HG03045 (cell line): ENCODE data around the gene UBALD1.
"Not testable (repeated sequence)": the region's sequence is repeated elsewhere in the genome, so short reads cannot be mapped to it uniquely, and the experiment has no call there.

Experiments used
- ATAC-seq: cut with Tn5 transposase; IDR thresholded peaks from one replicate; pipeline ENCODE4 v1.9.1; 2021; ENCODE audit warnings: mild to moderate bottlenecking, moderate library complexity; ENCODE audit not compliant: unreplicated experiment

The UBALD1 gene

GRCh38 chr16:4614571-4615383 lies at the start of gene UBALD1:
Gene UBALD1 (minus strand): TSS chr16:4614888. CDS start chr16:4614797, 91 bp downstream.
- ATAC-seq, result peak; percentile 57

GRCh38 chr16:4663777-4664465 lies 49.2 kb upstream of the UBALD1 start:
- no peak for ATAC-seq

GRCh38 chr16:4663465-4663776 lies 48.7 kb upstream of the UBALD1 start:
- ATAC-seq, result no peak

- ATAC-seq, result no peak
These were observed 47.0 kb upstream of the UBALD1 start for GRCh38 chr16:4661661-4662060.

DNA sequence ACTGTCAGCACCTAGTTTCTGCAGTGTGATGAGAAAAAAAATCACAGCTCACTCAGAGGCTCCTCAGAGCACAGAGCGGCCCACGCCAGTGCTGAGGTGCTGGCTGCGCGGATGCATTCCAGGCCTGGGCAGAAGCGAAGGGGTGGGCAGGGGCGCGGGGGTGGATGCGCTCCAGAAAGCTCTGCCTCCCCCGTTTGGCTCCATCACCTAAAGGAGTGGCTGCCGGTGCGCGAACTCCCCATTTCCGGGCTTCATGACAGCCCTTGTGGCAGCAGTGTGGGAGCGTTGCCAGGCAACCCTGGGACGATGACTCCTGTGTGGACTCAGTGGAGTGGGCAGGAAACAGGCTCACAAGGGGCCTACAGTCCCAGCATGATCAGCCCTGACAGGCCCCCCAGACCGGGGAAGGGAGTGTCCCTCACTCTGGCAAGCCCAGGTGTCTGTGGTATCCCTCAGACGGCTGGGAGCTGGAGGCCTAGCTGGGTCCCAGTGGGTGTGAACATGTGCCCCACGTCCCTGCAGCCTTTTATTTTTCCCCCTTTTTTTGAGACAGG lies 45.8 kb upstream of the UBALD1 start:
- ATAC-seq, result no peak

DNA sequence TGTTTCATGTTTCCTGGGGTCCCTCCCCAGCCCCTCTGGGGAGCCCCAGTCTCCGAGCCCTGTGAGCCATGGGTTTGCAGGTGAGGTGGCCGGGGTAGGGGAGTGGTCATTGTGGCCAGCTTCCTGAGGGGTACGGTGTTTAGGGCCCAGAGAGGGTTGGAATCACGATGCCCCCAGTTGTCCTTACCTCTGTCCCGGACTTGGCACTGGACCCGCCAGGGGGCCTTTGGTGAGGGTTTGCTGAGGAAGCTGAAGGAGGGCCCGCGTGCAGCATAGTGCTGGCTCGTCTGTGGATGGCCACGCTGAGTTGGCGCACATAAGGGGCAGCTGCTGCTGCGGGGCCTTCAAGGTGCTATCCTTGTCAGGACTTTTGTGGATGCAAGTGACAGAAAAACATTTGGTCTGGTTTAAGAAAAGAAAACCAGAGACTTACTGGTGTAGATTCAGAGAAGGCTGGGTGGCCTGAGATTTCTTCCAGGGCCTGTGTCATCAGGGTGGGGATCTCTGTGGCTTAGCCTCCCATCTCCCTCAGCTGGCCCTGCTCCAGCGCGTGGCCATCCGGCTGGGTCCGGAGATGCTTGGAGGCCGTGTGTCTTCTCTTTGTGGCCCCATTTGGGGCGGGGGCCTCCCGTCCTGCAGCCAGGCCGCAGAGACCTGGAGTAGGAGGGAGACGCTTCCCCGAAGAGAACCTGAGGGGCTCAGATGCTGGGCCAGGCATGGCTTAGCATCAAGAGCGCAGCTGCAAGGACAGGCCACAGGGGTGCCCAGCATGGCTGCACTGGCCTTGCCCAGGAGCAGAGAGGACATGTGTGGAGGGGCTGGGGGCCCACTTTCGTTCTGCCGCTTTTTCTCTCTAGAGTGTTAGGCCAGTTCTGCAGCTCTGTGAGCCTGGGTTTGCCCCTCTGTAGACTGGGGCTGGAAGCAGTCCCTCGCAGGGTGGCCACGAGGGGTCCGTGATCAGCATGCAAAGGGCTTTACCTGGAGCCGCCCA lies 45.0 kb upstream of the UBALD1 start:
- no peak for ATAC-seq

DNA sequence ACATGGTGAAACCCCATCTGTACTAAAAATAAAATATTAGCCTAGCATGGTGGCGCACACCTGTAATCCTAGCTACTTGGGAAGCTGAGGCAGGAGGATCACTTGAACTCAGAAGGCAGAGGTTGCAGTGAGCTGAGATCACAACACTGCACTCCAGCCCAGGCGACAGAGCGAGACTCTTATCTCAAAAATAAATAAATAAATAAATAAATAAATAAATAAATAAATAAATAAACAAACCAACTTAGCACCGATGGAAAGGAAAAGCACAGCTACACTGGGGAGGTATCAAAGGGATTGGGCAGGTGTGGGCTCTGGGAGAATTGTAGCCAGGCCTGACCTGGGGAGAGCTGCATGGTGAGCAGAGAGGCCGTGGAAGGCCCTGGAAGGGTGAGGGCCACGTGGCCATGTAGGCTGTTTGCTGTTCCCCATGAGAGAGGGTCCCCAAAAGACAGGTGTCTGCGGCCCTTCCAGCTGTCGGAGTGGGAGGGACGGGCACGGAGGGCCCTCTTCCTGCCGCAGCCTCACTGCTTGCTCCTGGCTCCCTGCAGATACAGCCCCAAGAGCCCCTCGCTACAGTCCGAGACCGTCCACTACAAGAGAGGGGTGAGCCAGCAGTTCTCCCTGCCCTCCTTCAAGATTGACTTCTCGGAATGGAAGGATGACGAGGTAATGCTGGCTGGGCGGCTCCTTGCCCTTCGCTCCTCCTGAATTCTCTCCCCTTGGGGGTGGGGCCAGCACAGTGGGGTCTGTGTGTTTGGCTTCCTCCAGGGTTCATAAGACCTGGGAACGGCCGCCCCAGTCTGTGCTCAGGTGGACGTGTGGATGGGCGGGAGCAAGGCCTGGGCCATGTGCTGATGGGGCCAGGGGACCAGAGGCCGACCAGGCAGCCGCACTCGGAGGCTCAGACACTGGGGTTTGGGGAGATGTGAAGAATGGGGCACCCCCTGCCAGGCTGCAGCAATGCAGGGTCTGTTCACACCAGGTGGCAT lies 42.3 kb upstream of the UBALD1 start:
- ATAC-seq, result no peak

DNA sequence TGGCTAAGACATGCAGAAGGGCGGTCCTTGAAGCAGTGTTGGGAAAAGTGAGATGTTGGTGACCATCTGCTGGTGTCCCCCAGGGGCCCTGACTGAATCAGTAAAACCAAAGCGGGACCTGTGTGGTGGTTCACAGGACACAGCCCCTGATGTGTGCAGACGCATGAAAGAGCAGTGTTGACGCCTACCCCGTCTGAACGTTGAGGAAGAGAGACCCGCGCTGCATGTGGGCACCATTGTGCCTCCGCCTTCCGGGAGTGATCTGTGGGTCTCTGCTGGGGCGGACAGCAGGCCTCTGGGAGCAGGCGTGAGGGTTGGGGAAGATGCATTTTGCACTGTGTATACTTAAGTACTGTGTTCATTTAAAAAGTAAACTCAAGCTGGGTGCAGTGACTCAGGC lies 41.5 kb upstream of the UBALD1 start:
- ATAC-seq, result no peak

DNA sequence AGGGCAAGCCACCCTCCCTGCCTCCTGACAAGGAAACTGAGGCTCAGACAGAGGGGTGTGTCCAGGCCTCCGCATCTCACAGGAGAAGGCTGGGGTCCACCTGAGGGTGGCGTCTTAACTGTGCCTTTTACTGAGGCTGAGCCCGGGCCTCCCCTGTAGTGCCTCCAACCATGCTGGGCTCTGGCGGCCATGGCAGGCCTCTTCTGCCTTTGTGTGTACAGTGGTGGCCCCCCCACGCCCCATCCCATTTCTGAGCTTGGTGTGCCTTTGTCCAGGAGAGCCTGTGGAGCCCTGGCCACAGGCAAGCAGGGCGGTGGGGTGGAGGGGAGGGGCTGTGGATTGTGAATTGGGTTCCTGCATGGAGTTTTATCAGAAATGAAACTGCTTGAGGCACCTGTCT lies 41.1 kb upstream of the UBALD1 start:
- no peak for ATAC-seq

GRCh38 chr16:4654964-4655590 lies 40.4 kb upstream of the UBALD1 start:
- no peak for ATAC-seq

DNA sequence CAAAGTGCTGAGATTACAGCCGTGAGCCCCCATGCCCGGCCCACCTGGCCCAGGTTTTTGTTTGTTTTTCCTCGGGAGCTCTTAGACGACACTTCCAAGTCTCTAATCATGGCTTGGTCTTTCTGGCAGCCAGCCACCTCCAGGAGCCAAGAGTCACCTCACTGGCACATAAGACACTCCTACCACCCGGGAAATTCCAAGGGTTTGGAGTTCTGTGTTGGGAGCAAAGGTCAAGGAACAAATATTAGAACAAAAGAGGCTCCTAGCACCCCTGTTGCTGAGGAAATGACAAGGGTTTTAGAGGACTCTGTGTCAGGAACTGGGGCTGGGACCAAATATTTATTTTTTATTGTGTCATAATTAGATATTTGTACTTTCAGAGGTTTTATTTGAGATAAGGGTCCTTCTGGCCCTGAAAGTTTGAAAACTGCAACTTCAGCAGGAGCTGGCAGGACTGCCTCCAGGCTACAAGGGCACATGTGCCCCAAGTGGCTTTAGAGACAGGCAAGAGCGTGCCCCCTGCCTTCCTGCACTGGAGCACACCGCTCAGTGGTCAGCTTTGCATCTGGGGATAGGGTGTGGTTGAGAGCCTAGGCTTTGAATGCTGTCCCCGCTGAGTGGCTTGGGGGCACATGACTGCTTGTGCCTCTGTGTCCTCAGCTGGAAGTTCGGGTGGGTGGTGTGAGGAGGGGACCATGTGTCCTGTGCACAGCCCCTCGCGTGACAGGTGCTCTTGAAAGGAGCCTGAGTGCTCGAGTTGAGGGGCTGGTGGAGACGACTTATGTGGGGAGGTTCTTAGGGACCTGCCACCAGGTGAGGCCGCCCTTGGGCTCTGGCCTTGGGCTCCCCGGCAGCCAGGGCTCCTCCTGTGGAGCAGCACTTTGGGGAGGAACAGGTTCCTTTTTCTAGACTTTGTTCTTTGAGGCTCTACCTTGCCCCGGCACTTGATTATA lies 39.6 kb upstream of the UBALD1 start:
- ATAC-seq, result no peak

DNA sequence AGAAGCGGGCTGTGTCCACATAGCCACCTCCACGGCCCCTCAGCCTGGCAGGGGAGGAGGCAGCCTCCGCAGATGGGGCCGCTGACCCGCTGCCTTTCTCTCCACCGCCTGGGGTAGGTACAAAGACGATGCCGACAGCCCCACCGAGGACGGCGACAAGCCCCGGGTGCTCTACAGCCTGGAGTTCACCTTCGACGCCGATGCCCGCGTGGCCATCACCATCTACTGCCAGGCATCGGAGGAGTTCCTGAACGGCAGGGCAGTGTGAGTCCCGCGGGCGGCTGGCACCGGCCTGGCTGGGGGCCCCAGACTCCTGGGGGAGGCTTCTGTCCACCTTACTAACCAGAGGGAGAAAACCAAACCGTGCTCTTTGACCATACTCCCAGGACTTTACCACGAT lies 37.9 kb upstream of the UBALD1 start:
- ATAC-seq, result no peak

DNA sequence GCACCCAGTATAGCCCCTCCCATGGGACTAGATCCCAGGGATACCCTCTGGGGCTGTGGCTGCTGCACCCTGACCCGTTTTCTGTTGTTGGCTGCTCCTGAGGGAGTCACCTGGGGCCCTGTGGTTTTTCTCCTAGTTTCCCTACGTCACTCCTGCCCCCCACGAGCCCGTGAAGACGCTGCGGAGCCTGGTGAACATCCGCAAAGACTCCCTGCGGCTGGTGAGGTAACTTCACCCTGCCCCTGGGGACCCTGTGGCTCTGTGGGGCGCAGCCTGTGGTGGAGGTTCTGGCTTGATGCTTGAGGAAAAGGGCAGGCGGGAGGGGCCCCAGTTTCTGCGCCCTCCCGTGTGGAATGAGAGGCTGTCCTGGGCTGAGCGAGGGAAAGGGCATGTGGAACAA lies 37.1 kb upstream of the UBALD1 start:
- ATAC-seq, result no peak

- not testable (repeated sequence) for ATAC-seq
These were observed 35.9 kb upstream of the UBALD1 start for GRCh38 chr16:4650443-4651074.

DNA sequence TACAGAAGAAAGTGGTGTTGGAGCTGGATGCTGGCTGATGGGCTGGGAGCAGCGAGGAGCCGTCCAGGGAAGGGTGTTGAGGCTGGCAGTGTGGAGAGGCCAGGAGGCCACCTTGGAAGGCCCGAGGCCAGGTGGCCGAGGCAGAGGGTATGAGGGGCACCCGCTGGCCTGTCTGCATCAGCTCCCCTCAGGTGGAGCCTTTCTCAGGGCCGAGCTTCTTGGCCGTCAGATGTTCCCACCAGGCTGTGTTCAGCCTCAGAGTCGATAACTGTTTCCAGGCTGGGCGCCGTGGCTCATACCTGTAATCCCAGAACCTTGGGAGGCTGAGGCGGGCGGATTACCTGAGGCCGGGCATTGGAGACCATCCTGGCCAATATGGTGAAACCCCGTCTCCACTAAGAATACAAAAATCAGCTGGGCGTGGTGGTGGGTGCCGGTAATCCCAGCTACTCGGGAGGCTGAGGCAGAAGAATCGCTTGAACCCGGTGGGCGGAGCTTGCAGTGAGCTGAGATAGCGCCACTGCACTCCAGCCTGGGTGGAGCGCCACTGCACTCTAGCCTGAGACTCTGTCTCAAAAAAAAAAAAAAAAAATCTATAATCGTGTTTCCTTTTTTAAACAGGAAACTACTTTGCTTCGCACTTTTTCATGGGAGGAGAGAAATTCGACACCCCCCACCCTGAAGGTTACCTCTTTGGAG lies 35.2 kb upstream of the UBALD1 start:
- no peak for ATAC-seq

DNA sequence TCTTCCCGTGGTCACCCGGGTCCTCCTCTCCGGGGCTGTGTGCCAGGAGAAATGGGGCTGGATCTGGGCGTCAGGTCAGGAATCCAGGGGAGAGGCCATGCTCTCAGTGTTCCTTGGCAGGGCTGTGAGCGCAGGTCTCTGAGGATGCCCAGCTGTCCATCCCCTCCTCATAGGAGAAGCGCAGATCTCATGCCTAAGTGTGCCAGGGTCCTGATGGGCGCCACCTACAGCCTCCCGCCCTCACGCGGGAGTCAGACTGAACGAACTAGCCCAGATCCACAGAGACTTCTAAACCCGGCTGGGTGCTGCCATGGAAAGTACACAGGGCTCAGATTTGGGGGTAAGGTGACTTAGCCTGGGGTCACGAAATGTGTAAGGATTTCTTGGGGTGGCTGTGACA lies 34.2 kb upstream of the UBALD1 start:
- no peak for ATAC-seq

DNA sequence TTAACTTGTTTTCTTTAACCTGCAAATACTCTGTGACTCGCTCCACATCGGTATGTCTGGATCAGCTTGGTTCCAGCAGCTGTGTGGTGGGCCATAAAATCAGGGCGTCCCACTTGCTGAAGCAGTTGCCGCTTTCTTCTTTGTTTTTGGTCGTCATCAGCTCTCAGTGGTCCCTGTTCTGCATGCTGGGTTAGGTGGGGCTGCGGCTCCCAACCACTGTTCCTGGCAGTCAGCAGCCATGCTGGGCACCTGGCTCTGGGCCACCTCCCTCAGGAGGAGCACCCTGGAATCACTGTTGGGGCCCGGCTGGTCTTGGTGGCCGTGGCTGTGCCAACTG lies 32.9 kb upstream of the UBALD1 start:
- ATAC-seq, result no peak
